Activated CD4-positive, alpha-beta T cell treated with anti-CD3 and anti-CD28 coated beads for 4 hours (primary cell): ENCODE data around the gene SGIP1.
"Not testable (repeated sequence)": the region's sequence is repeated elsewhere in the genome, so short reads cannot be mapped to it uniquely, and the experiment has no call there.

Experiments
- DNase-seq, 2 donors: peaks; one replicate each; pipeline ENCODE4 v3.0.0-alpha.2; 2020

Gene SGIP1

DNA sequence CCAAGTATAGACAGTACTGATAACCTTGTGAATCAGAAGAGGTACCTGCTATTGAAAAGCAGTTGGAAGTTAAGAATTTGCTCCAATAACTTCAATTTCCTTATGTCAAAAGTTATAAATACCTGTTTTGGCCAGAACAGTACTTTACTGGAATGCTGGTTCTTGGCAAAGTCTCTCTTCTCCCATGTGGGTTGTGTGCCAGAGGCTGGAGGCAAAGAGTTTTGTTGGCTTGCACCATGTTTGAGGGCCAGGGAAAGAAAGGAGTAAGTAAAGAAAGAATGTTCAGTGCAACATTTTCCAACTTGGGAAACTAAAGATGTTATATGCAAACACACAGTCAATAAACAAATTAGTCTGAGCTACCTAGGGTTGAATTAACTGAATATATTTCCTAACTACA is 151.3 kb downstream of the SGIP1 start:
- DNase-seq: no peak

DNA sequence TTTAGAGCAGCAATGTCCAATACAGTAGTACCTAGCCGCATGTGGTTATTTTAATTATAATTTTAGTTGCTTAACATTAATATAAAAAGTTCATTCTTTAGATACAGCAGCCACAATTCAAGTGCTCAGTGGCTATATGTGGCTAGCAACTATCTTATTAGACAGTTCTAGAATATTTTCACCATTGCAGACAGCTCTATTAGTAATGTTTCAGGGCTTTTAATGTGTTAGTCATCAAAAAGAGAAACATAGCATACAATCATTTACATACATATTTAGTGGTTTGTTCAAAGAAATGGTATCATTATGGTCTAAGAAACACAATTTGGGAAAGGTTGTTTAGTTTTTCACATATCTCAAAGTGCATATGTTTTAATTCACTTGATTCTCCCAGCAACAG is 151.7 kb downstream of the SGIP1 start:
- DNase-seq: no peak

DNA sequence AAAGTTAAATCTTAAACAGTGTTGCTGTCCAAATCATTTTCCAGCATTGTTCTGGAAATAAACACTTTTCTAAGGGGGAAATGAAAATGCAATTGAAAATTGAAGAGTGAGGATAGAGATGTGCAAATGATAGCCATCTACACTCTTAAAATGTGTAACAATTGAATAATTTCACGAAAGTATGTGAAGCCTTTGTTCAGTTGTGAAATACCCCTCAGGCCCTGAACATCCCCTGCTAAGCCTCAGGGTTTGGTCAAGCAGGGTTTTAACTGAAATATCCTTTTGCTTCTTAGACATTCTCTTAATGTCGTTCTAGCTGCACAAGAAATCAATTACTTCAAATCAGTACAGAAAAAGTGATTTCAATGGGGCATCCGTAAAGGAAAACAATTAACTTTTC is 152.5 kb downstream of the SGIP1 start:
- no peak for DNase-seq

DNA sequence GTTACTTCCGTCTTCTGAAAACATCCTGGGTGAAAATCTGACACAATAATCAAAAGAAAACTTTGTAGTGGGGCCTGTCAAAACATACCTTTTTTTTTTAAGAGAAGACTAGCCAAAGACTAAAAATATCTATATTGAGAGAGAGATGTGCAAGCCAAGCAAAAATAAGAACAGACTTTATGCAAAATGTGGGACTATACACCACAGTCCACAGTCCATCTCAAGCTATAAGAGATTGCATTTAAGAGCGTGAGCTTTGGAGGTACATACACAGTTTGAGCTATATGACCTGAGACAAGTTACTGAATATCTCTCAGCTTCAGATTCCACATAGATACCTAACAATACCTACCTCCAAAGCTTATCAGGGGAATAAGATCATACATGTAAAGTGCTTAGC is 153.4 kb downstream of the SGIP1 start:
- DNase-seq: no peak

DNA sequence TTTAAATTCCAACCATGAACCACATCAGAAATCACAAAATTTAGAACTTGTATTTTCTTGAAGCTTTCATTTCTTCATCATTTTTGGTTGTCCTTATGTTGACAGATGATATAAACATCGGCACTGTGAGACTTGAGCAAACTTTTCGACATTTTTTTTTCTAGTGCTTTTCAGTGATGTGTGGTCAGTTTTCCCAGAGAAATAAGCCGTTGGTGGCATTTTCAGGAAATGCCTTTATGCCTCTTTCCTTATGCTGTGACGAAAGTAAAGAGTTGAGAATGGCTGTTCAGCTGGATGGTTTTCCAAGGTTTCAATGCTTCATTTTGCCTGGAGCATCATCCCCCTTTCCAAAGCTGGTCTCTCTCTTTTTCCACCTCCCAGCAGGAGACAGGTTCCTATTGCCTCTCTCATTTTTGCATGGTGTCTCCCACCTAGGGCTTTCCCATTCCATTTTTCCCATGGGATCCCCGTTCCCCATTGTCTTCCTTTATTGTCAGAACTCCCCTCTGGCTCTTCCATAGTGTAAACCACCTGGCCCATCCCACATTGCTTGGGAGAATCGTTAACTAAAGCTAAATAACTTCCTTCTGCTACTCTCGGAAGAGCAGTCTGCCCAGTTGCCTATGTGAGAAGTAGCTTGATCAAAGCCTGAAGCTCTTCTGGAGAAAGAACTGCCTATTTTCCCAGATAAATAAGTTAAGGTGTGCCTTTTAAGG is 156.9 kb downstream of the SGIP1 start:
- DNase-seq: no peak

DNA sequence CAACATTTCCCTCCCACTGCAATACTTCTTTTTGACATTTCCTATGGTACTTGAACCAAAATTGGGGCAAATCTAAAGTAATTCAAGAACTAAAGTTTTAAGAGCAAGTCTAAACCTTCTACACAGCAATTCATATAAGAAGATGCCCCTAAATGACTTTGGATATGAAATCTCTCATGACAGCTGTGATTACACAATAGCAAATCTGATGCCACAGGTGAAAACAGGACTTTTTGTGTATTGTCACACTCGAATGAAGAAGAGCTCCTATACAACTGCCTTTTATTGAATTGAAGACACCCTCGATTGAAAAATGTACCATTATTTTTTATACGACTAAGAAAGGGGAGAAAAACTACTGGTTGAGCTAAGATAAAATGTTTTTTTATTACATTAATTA is 158.7 kb downstream of the SGIP1 start:
- no peak for DNase-seq

DNA sequence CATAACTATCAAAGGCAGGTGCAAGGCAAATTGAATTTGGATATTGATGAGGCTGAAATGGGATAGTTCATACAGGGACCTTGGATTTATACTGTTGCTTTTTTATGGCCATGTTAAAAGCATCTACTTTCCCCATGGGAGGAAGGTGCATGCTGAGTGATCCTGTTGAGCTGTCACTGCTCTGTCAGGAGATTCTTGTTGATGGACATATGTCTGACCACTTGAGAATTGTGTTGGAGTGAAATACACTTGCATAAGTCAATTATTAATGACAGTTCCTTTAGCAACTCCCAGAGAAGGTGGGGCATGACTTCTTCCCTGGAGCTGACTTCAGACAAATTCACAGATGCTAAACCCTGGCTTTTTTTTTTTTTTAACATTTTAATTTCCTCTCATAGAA is 159.9 kb downstream of the SGIP1 start:
- no peak for DNase-seq

DNA sequence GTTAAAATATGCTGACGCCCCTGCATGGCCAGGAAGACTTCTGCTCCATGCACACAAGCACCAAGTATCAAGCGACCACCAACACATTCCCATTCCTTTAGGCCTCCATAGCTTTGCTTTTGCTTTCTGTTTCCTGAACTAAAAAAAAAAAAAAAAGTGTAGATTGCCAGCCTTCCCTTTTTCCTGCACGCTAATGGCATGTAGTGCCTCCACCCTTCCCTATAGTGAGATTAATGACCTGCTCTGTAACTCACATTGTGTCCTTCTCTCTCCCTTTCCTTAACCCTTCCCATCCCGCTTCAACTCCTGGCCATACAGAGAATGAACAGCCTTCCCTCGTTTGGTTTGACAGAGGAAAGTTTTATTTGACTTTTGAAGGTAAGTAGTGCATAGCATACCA is 161.2 kb downstream of the SGIP1 start:
- no peak for DNase-seq

DNA sequence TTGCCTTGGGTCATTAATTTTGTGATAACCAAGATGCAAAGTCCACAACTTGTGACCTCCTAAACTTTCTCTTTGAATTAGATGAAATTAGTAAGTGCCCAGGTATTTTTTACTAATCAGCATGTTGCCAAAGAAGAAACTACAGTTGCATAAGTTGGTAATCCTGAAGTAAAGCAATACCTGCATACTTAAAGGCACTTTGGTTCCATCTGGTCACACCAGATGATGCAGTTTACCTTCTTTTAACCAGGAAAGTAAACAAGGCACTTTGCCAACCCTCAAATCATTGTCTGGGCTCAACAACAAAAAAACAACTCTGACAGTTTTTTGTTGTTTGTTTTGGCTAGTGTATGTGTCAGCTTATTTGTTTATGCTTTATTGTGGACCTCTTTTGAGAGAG is 162.8 kb downstream of the SGIP1 start:
- no peak for DNase-seq

DNA sequence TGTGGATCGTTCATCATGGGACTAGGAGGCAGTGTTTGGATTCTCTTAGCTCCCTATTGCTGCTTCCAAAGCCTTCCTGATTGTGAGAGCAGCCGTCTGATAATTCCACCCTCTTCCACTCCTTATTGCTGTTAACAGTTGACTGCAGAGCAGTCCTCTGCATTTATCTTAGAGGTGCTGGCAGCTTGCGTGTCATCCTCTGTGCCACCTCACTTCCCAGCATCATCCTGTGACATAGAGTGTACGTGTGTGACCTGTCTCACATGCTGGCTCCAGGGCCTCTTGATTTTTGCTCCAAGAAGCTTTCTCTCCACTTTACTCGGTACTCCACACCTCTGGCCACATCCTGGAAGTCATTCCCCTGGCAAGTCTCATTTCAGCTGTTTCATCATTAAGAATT is 165.3 kb downstream of the SGIP1 start:
- no peak for DNase-seq

DNA sequence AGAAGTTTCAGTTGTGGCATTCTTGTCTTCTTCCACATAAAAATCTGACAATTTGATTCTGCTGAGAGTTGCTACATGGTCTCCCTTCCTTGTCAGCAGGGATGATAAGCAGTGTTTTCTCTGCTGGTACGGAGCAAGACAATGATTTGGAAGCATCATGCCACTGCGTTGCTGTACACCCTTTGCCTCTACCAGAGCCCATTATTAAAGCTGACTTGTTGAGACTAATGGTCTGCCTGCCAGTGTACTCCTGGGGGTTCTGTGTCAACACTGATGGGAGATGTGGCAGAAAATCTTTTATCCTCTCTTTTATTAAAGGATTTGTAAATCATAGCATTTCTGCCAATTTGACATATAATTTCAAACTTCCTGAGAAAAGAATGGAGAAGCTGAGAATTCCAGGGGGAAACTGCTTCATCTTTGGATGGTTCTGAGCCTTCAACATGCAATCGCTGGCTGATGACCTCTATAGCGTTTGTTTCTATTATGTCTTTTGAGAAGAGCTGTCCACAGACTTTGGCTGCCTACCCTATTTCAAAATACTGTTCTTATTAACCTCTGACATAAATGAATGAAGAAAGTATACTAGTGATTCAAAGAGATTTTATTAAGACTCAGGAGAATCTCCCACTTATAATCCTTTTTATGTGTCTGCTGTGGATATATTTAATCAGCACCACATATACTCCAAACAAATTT is 170.4 kb downstream of the SGIP1 start:
- DNase-seq: no peak

DNA sequence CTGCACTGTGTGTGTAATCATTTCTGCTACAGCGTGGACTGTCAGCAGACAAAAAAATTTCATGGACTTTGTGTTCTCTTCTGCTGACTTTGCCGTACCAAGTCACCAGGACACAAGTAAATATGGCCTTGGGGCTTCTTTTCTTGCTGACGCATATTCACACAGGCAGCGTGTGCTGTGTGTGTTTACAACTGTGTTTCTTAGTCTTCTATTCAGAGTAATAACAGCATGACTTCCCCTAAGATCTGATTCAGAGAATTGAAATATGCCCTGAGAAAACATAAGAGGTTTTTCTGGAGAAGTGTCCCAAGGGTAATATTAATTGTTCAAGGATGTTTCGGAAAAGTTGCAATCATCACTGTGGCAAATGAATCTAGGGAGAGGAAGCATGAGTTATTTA is 171.2 kb downstream of the SGIP1 start:
- no peak for DNase-seq

DNA sequence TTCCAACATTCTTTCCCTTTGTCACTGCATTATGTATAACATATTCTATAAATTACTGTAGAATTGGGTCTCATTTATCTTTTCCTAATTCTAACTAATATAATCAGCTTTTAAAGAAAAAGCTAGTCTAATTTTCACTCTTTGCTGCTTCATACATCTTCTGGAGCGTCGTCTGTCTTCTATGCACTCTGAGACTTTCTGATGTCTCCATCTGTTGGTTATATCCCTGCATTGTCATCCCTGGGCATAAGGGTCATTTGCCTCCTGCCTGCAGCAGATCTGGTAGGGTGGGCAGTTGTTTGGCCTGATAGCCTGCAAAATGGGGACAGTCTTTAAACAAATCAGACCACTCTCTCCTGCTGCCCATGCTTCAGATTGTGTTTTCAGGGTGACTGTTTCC is 177.5 kb downstream of the SGIP1 start:
- no peak for DNase-seq

DNA sequence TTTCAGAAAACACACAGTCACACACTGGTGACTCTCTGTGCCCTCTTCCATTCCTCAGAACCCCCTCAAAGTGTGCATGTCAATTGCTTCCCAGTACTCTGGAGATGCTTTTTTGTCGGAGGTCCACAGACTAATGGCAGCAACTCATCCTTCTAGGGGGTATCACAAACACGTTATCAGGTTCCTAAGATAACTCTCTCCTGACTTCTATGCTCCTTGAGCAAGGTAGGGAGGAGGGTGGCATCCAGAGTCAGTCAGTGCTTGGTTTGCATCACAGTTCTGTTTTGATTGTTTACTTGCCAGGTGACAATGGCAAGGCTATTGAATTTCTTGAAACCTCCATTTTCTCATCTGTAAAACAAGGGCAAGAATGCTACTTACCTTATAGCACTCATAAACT is 178.9 kb downstream of the SGIP1 start:
- no peak for DNase-seq

DNA sequence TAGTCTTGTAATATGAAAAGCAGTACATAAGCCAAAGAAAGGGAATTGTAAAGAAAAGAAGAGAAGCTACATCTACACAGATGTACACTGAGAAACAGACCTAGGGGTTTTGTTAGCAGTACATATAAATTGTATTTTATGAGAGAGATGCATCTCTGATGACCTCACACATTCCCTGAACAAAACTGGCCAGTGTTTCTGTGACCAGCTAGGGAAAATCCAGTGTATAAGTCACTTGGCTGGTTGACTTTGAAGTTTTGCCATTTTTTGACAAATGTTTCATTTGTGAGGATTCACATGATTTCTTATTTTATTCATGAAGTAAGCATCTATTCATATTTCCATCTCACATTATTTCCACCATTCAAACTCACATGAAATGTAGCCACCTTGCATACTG is 190.0 kb downstream of the SGIP1 start:
- no peak for DNase-seq

DNA sequence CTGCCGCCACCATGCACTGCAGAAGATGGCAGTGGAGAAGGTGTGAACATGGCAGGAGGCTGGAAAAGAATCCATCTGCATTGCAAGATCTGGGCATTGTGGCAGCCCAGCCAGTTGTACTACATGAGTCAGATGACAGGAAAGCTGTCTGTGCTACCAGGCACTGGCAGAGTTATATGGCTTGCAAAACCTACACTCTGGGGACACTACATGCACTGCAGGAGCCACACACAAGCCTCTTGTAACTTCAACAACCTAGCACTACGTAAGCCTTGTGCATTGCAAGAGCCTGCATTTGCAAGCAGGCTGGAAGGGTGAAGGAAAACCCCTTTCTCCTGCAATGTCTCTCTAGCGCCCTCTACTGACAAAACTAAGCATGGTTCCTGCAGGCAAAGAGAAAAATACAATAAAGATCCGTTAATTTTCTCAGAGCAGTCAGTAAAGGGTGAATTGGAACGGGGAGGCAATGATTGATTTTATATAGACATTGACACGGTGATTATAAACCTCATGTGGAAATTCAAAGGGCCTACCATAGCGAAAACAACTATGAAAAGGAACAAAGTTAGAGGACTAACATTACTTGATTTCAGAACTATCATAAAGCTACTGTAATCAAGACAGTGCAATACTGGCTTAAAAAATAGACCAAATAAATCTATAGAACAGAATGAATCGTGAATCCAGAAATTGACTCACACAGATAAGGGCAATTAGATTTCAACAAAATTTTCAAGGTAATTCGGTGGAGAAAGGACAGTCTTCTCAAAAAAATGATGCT is 192.1 kb downstream of the SGIP1 start:
- peak; percentile 35 to 51 for DNase-seq

DNA sequence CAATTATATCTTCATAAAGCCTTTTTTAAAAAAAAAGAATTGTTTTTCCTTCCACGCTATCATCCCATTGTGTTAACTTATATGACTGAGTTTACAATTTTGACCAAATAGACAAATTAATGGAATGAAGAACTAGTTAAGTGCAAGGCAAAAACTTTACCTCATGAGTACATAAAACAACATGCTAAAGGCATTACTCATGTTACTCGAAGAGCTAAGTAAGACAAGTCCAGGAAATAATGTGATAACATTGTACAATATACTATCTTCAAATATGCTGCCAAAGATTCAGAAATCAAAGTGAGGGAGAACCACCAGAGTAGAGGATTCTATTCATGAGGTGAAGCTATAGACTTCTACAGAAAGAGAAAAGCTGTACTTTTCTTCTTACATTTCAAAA is 194.1 kb downstream of the SGIP1 start:
- no peak for DNase-seq

DNA sequence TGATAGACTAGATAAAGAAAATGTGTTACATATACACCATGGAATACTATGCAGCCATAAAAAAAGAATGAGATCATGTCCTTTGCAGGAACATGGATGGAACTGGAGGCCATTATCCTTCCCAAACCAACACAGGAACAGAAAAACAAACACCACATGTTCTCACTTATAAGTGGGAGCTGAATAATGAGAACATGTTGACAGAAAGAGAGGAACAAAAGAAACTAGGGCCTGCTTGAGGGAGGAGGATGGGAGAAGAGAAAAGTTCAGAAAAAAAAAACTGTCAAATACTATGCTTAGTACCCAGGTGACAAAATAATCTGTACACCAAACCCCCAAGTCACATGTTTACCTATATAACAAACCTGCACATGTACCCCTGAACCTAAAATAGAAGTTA is 194.8 kb downstream of the SGIP1 start:
- not testable (repeated sequence) for DNase-seq

DNA sequence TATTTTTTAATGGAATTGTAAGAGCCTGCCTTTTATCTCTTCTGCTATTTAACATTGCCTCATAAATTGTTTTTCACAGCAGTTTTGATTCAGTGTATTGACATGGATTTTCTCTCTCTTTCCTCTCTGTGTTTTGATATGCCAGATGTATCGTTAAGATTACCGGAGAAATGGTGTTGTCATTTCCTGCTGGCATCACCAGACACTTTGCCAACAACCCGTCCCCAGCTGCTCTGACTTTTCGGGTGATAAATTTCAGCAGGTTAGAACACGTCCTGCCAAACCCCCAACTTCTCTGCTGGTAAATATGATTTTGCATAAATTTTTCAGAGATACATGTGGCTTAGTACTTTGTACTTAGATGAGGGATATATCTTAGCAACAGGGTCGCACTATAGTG is 195.2 kb downstream of the SGIP1 start:
- DNase-seq: no peak

DNA sequence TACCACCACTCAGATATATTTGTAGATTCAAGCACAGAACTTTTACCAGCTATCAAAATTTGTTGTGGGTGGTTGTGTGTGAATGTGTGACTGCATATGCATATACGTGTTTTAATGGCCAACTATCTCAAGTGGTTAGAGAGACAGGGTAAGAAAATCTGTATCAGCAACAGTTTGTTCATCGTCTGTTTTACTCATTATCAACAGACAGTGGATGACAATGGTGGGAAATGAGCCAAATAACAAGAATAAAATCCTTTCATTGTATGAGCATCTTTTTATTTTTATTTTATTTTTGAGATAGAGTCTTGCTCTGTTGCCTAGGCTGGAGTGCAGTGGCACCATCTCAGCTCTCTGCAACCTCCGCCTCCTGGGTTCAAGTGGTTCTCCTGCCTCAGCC is 195.6 kb downstream of the SGIP1 start:
- no peak for DNase-seq

DNA sequence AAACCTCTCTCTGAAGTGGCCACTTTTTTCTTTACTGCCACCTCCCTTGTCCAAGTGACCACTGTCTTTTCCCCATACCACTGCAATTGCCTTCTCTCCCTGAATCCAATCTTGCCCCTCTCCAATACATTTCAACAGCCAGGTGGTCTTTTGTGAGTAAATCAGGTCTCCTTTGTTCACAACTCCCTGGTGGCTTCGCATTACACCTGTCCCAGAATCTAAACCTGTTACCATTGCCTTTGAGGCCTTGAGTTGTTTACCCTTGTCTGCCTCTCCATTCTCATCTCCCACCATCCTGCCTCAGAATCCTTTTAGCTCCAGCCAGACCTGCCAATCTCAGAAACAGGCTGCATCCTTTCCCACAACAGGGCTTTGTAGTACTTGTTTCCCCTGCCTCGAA is 196.5 kb downstream of the SGIP1 start:
- DNase-seq: no peak

DNA sequence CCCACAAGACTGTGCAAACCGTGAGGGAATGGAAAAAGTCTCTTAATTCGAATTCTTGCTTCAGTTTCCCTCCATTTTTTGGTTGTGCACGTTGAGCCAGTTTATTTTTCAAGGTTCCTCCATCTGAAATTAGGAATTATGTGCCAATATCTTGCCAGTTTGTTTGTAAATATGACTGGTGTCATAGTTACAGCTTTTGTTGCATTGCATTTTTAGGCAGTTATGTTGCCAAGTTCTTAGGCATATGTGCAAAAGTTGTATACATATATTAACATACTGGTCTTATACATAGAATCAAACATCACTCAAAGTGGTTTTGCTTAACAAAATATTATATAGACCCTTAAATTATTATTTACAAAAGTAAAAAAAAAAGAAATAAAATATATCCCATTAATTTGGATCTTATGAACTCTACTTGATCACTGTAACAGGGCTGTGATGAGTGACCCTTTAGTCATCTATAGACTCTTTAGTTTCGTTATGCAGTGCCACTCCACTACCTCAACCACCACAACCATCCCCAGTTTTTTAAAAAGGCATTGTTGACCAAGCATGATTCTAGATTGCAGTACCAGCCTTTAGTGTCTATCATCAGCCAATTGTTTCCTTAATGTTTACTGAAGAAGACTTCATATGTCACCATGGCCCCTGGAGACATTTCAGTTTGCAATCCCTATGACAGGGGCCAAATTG is 197.4 kb downstream of the SGIP1 start:
- no peak for DNase-seq

DNA sequence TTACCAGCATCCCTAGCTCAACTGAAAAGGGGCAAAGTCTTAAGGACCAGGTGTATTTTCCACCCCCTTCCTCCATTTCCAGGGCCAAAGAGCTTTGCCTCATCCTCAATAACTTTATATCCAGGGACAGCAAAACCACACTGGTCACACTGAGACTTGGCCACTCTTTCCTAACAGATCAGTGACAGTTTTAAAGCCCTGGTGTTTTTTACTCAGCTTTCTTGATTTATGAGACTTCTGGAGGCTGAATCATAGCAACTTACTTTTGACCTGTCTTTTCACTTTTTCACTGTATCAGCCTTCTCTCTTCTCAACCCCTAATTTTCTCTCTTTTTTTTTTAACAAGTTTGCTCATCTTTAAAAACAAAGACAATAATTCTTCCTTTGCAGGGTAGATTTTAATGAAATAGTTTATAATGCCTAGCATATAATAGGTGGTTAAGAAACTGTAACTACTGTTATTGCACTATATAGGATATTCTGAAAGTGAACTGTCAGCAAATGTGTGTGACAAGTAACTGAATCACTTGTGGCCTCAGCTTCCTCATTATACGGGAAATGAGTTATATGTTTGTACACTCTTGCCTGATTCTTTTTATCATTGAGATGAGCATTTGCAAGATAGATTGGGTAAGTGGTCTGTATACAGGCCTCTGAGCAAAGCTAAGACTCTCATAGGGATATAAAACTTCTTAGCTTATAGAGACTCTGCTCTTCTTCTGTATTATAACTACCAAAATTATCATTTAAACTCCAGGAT is 198.6 kb downstream of the SGIP1 start:
- no peak for DNase-seq
